Pancreas (tissue), 10 donors: ENCODE results near the gene METTL25. TPM values are rescaled to one million over a fixed set of nuclear protein-coding genes. Genes with fewer than 3 reads are reported as not detected.

ENCODE experiments used
- ATAC-seq, 4 donors: fragments of 200-7000 bp; cut with Tn5 transposase; one replicate each; pipeline versions ENCODE4 v1.8.0 to v1.9.1; 2020; ENCODE audit warnings: mild to moderate bottlenecking in 4 of 4, moderate library complexity in 4 of 4
- DNase-seq, 6 donors: peaks; one replicate each; pipeline ENCODE4 v3.0.0-alpha.2; 2020
- FAIRE-seq: peaks from 2 replicates; lab custom pipeline; 2012; peaks lifted over from hg19 to GRCh38; lab: Jason Lieb, UNC
- H3K27ac ChIP-seq, 4 donors: fragments of 200-600 bp; sonication (generic); 1 replicate in 3 of 4; 2 replicates in 1 of 4; pipeline versions ENCODE4 v1.5.0 to v1.8.0; 2020
- H3K27me3 ChIP-seq, 4 donors: fragments of 200-600 bp; one replicate each; pipeline ENCODE4 v1.8.0; 2021
- H3K36me3 ChIP-seq, 3 donors: fragments of 200-600 bp; sonication (generic) in 1 of 3; one replicate each; pipeline versions ENCODE4 v1.5.0 to v1.8.0; 2020 to 2021
- H3K4me1 ChIP-seq, 3 donors: fragments of 200-600 bp; one replicate each; pipeline ENCODE4 v1.8.0; 2021
- H3K4me3 ChIP-seq, 4 donors: fragments of 200-600 bp; sonication (generic) in 2 of 4; one replicate each; pipeline versions ENCODE4 v1.5.0 to v1.8.0; 2020 to 2021
- H3K9me3 ChIP-seq, 4 donors: fragments of 200-600 bp; one replicate each; pipeline ENCODE4 v1.8.0; 2021
- WGBS, 2 donors: extraction: QIAGEN DNeasy Blood & Tissue Kit; methylation state at CpG; one replicate each; pipeline ENCODE4 v1.1.7; 2013; 5-methylcytosine and 5-hydroxymethylcytosine counted together
- intact Hi-C, 3 donors: fragments of 100-400 bp; cut with DNase I; formaldehyde crosslinking; loops; one replicate each; pipeline versions ENCODE4 v1.11.1 to v1.14.2; 2022
- polyA plus RNA-seq, 2 donors: library from polyadenylated mRNA; stranded (reverse); fragments of 200-250 nt; gene quantifications; one replicate each; pipeline ENCODE4 v1.2.3, GENCODE V29; 2013
- total RNA-seq, 6 donors: library from RNA; stranded (reverse); fragmentation: NEBNext Ultra II Directional in 4 of 6; extraction: Animal tissue kit (Norgen Biotek cat#: 25700) in 4 of 6; gene quantifications; one replicate each; pipeline versions ENCODE4 v1.2.1 to v1.2.4, GENCODE V29; 2021 to 2023
- TF ChIP-seq, protein P1 (sequence below), 4 donors: fragments of 200-600 bp; sonication (generic) in 3 of 4; IDR thresholded peaks; one replicate each; pipeline versions ENCODE4 v1.5.0 to v1.8.0; 2021; ENCODE audit warnings: antibody characterized with exemption in 4 of 4
- donor health status: healthy with polysubstance abuse.
- donor health status: DM: no; HTN: no; CAD: no; lungs with moderate emphysema.
- donor health status: DM: no; HTN: no; CAD: no.
- donor health status: control.
- donor health status: control.
- donor health status: Bipolar disorder and iron deficiency.
- donor health status: DM: yes; HTN: yes; CAD: no.
- donor health status: DM: no; HTN: no; CAD: no.
- donor health status: DM: no; HTN: no; CAD: no.
- donor health status: DM: yes; HTN: yes; CAD: no.

METTL25 gene
- total and polyA plus RNA-seq, 8 donors: 3.5 to 9.5 (median 6.1) TPM

DNA sequence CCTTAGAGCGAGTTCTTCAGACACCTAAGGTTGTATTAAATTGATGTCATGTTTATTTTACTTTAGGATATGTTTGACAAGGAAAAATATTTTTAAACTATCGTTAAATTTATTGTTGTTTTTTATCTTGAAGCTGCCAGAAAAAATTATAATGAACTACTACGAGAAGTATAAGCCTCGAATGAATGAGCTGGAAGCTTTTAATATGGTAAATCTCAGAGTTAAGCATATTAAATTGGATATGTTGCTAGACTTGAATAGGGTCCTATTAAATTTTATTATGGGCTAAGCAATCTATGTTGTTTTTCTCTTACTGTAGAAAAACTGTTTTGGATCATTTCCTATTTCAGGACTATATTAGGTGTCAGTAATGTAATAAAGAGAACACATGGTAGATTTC lies 118.2 kb downstream of the METTL25 start:
- intact Hi-C loops: no loop called here
- H3K27me3 ChIP-seq: no peaks in the 10 kb centered on the region
- DNase-seq (no peak), FAIRE-seq (no peak), ATAC-seq (no peak)
- H3K36me3 ChIP-seq: no peaks in the 10 kb centered on the region
- no peak overlapping the region for H3K4me3 ChIP-seq
- TF ChIP-seq, protein P1, sequence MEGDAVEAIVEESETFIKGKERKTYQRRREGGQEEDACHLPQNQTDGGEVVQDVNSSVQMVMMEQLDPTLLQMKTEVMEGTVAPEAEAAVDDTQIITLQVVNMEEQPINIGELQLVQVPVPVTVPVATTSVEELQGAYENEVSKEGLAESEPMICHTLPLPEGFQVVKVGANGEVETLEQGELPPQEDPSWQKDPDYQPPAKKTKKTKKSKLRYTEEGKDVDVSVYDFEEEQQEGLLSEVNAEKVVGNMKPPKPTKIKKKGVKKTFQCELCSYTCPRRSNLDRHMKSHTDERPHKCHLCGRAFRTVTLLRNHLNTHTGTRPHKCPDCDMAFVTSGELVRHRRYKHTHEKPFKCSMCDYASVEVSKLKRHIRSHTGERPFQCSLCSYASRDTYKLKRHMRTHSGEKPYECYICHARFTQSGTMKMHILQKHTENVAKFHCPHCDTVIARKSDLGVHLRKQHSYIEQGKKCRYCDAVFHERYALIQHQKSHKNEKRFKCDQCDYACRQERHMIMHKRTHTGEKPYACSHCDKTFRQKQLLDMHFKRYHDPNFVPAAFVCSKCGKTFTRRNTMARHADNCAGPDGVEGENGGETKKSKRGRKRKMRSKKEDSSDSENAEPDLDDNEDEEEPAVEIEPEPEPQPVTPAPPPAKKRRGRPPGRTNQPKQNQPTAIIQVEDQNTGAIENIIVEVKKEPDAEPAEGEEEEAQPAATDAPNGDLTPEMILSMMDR (IDR thresholded peaks at IDR 0.05): no peak
- no peak overlapping the region for H3K27ac ChIP-seq
- H3K9me3 ChIP-seq: no peaks in the 10 kb centered on the region
- peaks cover 0 to 3% (median 0%) of the 10 kb centered on the region in 3 donors for H3K4me1 ChIP-seq
- WGBS, 2 donors: 89 to 96% methylated on average over 4 of the region's 4 CpGs

DNA sequence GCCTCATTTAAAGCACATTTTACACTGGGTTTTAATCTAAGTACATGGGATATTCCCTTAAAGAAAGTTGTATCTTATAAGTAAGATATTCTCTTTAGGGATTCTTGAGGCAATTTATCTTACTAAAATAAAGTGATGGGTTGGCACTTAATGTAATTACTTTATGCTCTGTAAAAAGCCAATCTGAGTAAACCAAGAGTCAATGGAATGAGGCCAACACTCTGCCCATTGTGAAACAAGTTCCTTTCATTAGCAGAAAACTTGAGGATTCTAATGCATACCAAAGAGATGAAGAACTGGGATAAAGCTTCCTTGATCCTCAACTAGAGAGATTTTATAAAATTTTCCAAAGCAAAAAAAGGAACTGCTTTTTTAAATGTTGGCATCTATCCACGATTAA lies 121.2 kb downstream of the METTL25 start:
- DNase-seq (no peak), ATAC-seq (no peak), FAIRE-seq (no peak)
- no peaks in the 10 kb centered on the region for H3K9me3 ChIP-seq
- peaks cover 0 to 3% (median 0%) of the 10 kb centered on the region in 3 donors for H3K4me1 ChIP-seq
- no peak overlapping the region for H3K27ac ChIP-seq
- H3K27me3 ChIP-seq: no peaks in the 10 kb centered on the region
- H3K4me3 ChIP-seq: no peak overlapping the region
- TF ChIP-seq, protein P1 (IDR thresholded peaks at IDR 0.05): no peak
- no peaks in the 10 kb centered on the region for H3K36me3 ChIP-seq
- WGBS, 2 donors: 16 to 24% methylated on average over 1 of the region's 1 CpG
- intact Hi-C loops: no loop called here

DNA sequence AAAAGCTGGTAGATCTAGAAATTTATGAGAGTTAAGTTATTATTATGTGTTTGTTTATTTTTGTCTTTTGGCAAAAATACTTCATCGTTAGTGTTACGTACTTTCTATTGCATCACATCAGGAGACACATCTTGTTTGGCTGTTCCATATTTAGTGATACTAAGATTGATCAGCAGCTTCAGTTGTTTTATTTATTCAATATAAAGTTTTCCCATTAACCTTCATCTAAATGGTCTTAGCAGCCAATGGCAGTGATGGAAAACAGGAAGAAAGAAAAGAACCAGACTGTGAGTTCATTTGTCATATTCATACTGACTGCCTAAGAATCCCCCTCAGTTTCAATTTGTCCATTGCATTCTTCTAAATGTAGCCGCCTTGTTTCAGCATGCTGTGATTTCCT lies 122.3 kb downstream of the METTL25 start:
- FAIRE-seq (no peak), DNase-seq (no peak), ATAC-seq (no peak)
- Histone ChIP-seq H3K36me3 (no peaks in the 10 kb centered on the region), H3K4me3 (no peak overlapping the region), H3K4me1 (peaks cover 0 to 3% (median 0%) of the 10 kb centered on the region in 3 donors), H3K27me3 (no peaks in the 10 kb centered on the region), H3K9me3 (no peaks in the 10 kb centered on the region), H3K27ac (no peak overlapping the region)
- intact Hi-C loops: no loop called here
- TF ChIP-seq, protein P1 (IDR thresholded peaks at IDR 0.05): no peak
- WGBS, 2 donors: 95 to 97% methylated on average over 3 of the region's 3 CpGs

DNA sequence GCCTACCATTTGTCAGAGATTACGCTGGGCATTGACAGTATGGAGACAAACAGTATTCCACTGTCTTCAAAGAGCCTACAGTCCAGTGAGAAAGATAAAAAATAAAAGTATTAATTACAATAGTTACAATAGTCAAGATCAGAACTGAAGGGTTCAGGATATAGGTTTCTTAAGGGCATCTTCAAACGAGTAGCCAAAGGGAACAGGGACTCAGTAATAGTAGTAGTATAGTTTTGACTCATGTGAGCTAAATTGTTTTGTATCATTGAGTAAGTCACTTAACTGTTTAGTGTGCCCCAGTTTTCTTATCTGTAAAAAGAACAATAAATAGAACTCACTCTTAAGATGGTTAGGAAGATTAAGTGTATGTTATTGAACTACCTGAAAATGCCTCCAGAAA lies 123.6 kb downstream of the METTL25 start:
- no peaks in the 10 kb centered on the region for H3K36me3 ChIP-seq
- H3K27ac ChIP-seq: no peak overlapping the region
- no peaks in the 10 kb centered on the region for H3K27me3 ChIP-seq
- H3K4me3 ChIP-seq: no peak overlapping the region
- TF ChIP-seq, protein P1 (IDR thresholded peaks at IDR 0.05): no peak
- WGBS, 2 donors: 83 to 88% methylated on average over 2 of the region's 2 CpGs
- FAIRE-seq (no peak), ATAC-seq (no peak), DNase-seq (no peak)
- intact Hi-C loops: no loop called here
- H3K9me3 ChIP-seq: no peaks in the 10 kb centered on the region
- H3K4me1 ChIP-seq: peaks cover 0 to 3% (median 0%) of the 10 kb centered on the region in 3 donors

DNA sequence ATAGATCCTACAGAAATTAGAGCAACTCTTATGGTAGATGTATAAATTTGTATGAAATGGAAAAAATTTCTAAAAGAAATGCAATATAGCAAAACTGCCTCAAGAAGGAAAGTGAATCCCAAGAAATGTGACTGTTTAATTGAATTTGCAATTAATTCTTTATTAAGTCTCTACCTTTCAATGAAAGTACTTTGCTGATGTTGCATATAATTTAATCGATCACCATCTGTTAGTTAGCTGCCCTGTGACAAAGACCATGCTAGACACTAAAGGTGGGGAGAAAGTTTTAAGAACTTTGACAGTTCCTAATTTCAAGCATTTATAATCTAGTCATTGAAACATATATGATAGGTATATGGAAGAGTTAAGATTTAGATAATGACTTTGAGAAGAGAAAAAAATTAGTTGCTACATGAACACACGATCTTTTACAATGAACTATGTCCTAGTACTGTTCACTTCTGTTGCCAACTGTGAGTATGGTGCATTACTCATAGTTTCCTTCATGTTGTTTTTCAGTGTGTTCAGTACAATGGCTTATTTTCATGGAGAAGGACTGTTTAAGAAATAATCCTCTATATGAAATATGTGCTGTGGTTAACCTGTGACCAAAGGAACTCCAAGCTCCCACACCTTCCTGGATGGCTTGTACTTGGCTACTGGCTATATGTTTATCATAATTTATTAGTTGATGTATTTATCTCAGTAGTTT lies 128.4 kb downstream of the METTL25 start:
- intact Hi-C loops: no loop called here
- FAIRE-seq: no peak
- 83 to 84% methylated on average over 2 of the region's 2 CpGs for WGBS, 2 donors

More for the DNA sequence above, 128.4 kb downstream of the METTL25 start:
- Histone ChIP-seq H3K27ac (no peak overlapping the region), H3K27me3 (no peaks in the 10 kb centered on the region), H3K4me3 (no peak overlapping the region), H3K36me3 (no peaks in the 10 kb centered on the region), H3K4me1 (no peaks in the 10 kb centered on the region), H3K9me3 (no peaks in the 10 kb centered on the region)
- ATAC-seq: no peak
- TF ChIP-seq, protein P1 (IDR thresholded peaks at IDR 0.05): no peak
- DNase-seq: no peak
